Neural cell (in vitro differentiated cells): ENCODE results near the gene ATG4D. TPM values are rescaled to one million over a fixed set of nuclear protein-coding genes. Genes with fewer than 3 reads are reported as not detected.
A peak's percentile ranks its signal among the peaks of the same experiment; 100 is the strongest.

Experiments
- H2AFZ ChIP-seq: fragments of 200-600, 300-800 bp; sonication (generic), shearing (Covaris generic); 2 replicates; pipeline ENCODE4 v1.6.0; 2014; ENCODE audit warnings: low read depth, mild to moderate bottlenecking, antibody characterized with exemption, low read length, moderate library complexity
- H3F3A ChIP-seq: fragments of 200-600 bp; shearing (Covaris generic); 2 replicates; pipeline ENCODE4 v1.6.1; 2016; ENCODE audit warnings: mild to moderate bottlenecking, moderate library complexity, mixed read lengths, antibody characterized with exemption, low read length; ENCODE audit not compliant: insufficient read depth, poor library complexity, severe bottlenecking
- H3K27ac ChIP-seq: fragments of 200-600, 300-800 bp; sonication (generic), shearing (Covaris generic); 2 replicates; pipeline ENCODE4 v1.5.1; 2014; ENCODE audit warnings: mild to moderate bottlenecking, low read length, moderate library complexity
- H3K27me3 ChIP-seq: fragments of 300-800, 200-600 bp; sonication (generic), shearing (Covaris generic); 2 replicates; pipeline ENCODE4 v1.6.0; 2014; ENCODE audit warnings: mild to moderate bottlenecking, low read depth, low read length, moderate library complexity; ENCODE audit not compliant: insufficient read depth
- H3K36me3 ChIP-seq: fragments of 300-800, 200-600 bp; sonication (generic), shearing (Covaris generic); 2 replicates; pipeline ENCODE4 v1.5.1; 2014; ENCODE audit warnings: mild to moderate bottlenecking, antibody characterized with exemption, low read length, moderate library complexity; ENCODE audit not compliant: insufficient read depth
- H3K4me2 ChIP-seq: fragments of 300-800, 200-600 bp; sonication (generic), shearing (Covaris generic); 2 replicates; pipeline ENCODE4 v1.6.0; 2014; ENCODE audit warnings: mild to moderate bottlenecking, low read length
- H3K4me3 ChIP-seq: fragments of 300-800, 200-600 bp; sonication (generic), shearing (Covaris generic); 2 replicates; pipeline ENCODE4 v1.5.1; 2014; ENCODE audit warnings: mild to moderate bottlenecking, low read length, moderate library complexity
- H3K79me2 ChIP-seq: fragments of 200-600 bp; shearing (Covaris generic); replicated peaks from 2 replicates; pipeline ENCODE4 v1.6.0; 2014; ENCODE audit warnings: mild to moderate bottlenecking, low read length, moderate library complexity; ENCODE audit not compliant: insufficient read depth
- H3K9ac ChIP-seq: fragments of 300-800, 200-600 bp; sonication (generic), shearing (Covaris generic); 2 replicates; pipeline ENCODE4 v1.6.1; 2016; ENCODE audit warnings: mild to moderate bottlenecking, low read length, mixed read lengths
- H3K9me2 ChIP-seq: fragments of 200-600 bp; shearing (Covaris generic); 2 replicates; pipeline ENCODE4 v1.6.1; 2016; ENCODE audit warnings: mild to moderate bottlenecking, low read length, mixed read lengths; ENCODE audit not compliant: insufficient read depth
- H3K9me3 ChIP-seq: fragments of 200-600, 300-800 bp; sonication (generic), shearing (Covaris generic); 2 replicates; pipeline ENCODE4 v1.6.1; 2016; ENCODE audit warnings: mild to moderate bottlenecking, mixed run types, low read length, moderate library complexity, mixed read lengths
- H4K20me1 ChIP-seq: fragments of 200-600 bp; shearing (Covaris generic); 2 replicates; pipeline ENCODE4 v1.6.1; 2016; ENCODE audit warnings: mild to moderate bottlenecking, mixed run types; ENCODE audit not compliant: insufficient read depth
- EP300 ChIP-seq: fragments of 450-650 bp; conservative IDR thresholded peaks from 2 replicates; pipeline ENCODE4 v1.6.1; 2014; ENCODE audit warnings: antibody characterized with exemption, mild to moderate bottlenecking, moderate library complexity; ENCODE audit not compliant: poor library complexity, severe bottlenecking
- EZH2 ChIP-seq: fragments of 200-600, 300-800 bp; shearing (Covaris generic), sonication (generic); IDR thresholded peaks from 2 replicates; pipeline ENCODE4 v1.6.1; 2014; ENCODE audit warnings: antibody characterized with exemption, low read length, borderline replicate concordance, mild to moderate bottlenecking; ENCODE audit not compliant: insufficient read depth, poor library complexity, severe bottlenecking
- MXI1 ChIP-seq: fragments of 450-650 bp; conservative IDR thresholded peaks from 2 replicates; pipeline ENCODE4 v1.6.1; 2014; ENCODE audit warnings: antibody characterized with exemption, mild to moderate bottlenecking; ENCODE audit not compliant: poor library complexity, severe bottlenecking
- POLR2AphosphoS5 ChIP-seq: IDR thresholded peaks from 2 replicates; pipeline ENCODE4 v1.6.1; 2012
- RAD21 ChIP-seq: fragments of 450-650 bp; conservative IDR thresholded peaks from 2 replicates; pipeline ENCODE4 v1.6.1; 2014; ENCODE audit warnings: antibody characterized with exemption, mild to moderate bottlenecking, moderate library complexity
- SMC3 ChIP-seq: fragments of 450-650 bp; conservative IDR thresholded peaks from 2 replicates; pipeline ENCODE4 v1.6.1; 2014; ENCODE audit warnings: antibody characterized with exemption, mild to moderate bottlenecking, moderate library complexity; ENCODE audit not compliant: poor library complexity
- TAF1 ChIP-seq: IDR thresholded peaks from 2 replicates; pipeline ENCODE4 v1.6.1; 2012; ENCODE audit warnings: low read depth
- polyA plus RNA-seq: library from polyadenylated mRNA; depleted of rRNA; stranded (reverse); fragments of >200 nt; gene quantifications from 2 replicates; pipeline ENCODE4 v1.2.3, GENCODE V29; 2014
- TF ChIP-seq, protein P1 (sequence below): fragments of 450-650 bp; IDR thresholded peaks from 2 replicates; pipeline ENCODE4 v1.5.1; 2014; ENCODE audit warnings: antibody characterized with exemption, mild to moderate bottlenecking, moderate library complexity; ENCODE audit not compliant: poor library complexity, severe bottlenecking
- TF ChIP-seq, protein P2 (sequence below): IDR thresholded peaks from 2 replicates; pipeline ENCODE4 v1.6.1; 2012; ENCODE audit warnings: borderline replicate concordance

ATG4D gene
- polyA plus RNA-seq, 1 donor from 2014 or later, result 50.2 TPM

DNA sequence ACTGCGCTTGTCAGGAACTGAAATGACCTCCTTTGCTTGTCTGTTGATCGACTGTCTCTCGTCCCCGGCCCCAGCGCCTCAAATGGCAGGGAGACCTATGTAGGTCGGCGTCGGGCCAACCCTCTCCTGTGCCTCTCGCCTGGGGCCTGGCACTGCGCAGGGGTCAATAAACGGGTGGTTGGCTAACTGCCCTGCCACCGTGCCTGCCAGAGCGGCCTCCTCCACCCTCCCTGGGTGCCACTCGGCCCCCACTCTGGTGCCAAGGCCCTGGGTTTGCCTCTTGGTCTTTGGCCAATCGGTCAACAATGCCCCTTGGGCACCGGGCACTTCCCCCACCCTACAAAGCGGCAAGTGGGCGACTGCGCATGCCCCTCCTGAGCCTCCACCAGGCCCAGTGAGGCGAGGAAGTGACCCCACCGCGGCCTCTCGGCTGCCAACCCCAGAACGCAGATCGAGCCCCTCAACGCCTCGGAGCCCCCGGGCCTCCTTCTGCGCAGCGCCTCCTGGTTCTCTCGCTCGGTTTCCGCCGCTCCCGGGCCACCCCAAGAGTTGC is 41.7 kb upstream of the ATG4D start:
- H3K9ac ChIP-seq, result peak overlapping the region; percentile 87
- TF ChIP-seq EP300, result no peak
- no peak for TF ChIP-seq SMC3
- TF ChIP-seq TAF1, result no peak
- TF ChIP-seq POLR2AphosphoS5, result no peak
- TF ChIP-seq, protein P1, sequence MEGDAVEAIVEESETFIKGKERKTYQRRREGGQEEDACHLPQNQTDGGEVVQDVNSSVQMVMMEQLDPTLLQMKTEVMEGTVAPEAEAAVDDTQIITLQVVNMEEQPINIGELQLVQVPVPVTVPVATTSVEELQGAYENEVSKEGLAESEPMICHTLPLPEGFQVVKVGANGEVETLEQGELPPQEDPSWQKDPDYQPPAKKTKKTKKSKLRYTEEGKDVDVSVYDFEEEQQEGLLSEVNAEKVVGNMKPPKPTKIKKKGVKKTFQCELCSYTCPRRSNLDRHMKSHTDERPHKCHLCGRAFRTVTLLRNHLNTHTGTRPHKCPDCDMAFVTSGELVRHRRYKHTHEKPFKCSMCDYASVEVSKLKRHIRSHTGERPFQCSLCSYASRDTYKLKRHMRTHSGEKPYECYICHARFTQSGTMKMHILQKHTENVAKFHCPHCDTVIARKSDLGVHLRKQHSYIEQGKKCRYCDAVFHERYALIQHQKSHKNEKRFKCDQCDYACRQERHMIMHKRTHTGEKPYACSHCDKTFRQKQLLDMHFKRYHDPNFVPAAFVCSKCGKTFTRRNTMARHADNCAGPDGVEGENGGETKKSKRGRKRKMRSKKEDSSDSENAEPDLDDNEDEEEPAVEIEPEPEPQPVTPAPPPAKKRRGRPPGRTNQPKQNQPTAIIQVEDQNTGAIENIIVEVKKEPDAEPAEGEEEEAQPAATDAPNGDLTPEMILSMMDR, result no peak
- no peak for TF ChIP-seq RAD21
- no peak for TF ChIP-seq MXI1
- TF ChIP-seq EZH2, result no peak
- TF ChIP-seq, protein P2, sequence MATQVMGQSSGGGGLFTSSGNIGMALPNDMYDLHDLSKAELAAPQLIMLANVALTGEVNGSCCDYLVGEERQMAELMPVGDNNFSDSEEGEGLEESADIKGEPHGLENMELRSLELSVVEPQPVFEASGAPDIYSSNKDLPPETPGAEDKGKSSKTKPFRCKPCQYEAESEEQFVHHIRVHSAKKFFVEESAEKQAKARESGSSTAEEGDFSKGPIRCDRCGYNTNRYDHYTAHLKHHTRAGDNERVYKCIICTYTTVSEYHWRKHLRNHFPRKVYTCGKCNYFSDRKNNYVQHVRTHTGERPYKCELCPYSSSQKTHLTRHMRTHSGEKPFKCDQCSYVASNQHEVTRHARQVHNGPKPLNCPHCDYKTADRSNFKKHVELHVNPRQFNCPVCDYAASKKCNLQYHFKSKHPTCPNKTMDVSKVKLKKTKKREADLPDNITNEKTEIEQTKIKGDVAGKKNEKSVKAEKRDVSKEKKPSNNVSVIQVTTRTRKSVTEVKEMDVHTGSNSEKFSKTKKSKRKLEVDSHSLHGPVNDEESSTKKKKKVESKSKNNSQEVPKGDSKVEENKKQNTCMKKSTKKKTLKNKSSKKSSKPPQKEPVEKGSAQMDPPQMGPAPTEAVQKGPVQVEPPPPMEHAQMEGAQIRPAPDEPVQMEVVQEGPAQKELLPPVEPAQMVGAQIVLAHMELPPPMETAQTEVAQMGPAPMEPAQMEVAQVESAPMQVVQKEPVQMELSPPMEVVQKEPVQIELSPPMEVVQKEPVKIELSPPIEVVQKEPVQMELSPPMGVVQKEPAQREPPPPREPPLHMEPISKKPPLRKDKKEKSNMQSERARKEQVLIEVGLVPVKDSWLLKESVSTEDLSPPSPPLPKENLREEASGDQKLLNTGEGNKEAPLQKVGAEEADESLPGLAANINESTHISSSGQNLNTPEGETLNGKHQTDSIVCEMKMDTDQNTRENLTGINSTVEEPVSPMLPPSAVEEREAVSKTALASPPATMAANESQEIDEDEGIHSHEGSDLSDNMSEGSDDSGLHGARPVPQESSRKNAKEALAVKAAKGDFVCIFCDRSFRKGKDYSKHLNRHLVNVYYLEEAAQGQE, result no peak
- no peaks in the 10 kb centered on the region for H3K36me3 ChIP-seq
- H3K9me3 ChIP-seq, result no peaks in the 10 kb centered on the region
- peak overlapping the region; percentile 93 for H2AFZ ChIP-seq
- H3K27ac ChIP-seq, result peak overlapping the region; percentile 58
- peak overlapping the region; percentile 95 for H3K4me3 ChIP-seq
- peak overlapping the region; percentile 82 for H3K4me2 ChIP-seq
- no peaks in the 10 kb centered on the region for H3K9me2 ChIP-seq
- no peaks in the 10 kb centered on the region for H3K27me3 ChIP-seq
- H3K79me2 ChIP-seq, result peaks cover 9% of the 10 kb centered on the region
- no peaks in the 10 kb centered on the region for H3F3A ChIP-seq
- no peaks in the 10 kb centered on the region for H4K20me1 ChIP-seq

DNA sequence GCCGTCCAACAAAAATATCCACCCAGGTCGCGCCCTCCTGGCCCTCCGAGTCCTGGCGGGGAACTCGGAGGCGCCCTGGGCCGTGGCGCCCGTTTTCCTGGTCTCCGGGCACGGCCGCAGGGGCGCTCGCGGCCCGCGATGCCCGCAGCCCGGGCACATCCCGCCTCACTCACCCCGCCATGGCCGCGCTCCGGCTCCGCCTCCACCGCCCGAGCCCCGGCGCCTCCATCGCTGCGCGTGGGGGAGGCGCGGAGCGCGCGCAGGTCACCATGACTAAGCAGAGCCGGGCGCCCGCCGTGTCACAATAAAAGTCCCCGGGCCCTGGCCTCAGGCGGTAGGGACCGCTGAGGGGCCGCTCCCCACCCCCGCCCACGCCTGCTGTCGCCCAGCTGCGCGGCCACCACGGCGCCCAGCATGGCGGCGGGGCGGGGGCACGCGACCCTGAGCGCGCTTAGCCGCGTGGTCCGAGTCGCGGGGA is 41.1 kb upstream of the ATG4D start:
- H3K9me3 ChIP-seq, result no peaks in the 10 kb centered on the region
- H3K36me3 ChIP-seq, result no peaks in the 10 kb centered on the region
- peak overlapping the region; percentile 93 for H2AFZ ChIP-seq
- no peaks in the 10 kb centered on the region for H3F3A ChIP-seq
- peak overlapping the region; percentile 58 for H3K27ac ChIP-seq
- H4K20me1 ChIP-seq, result no peaks in the 10 kb centered on the region
- peak overlapping the region; percentile 87 for H3K9ac ChIP-seq
- TF ChIP-seq, protein P1, result peak; percentile 33
- TF ChIP-seq EP300, result peak; percentile 66
- peak; percentile 78 for TF ChIP-seq MXI1
- TF ChIP-seq POLR2AphosphoS5, result peak; percentile 55
- TF ChIP-seq, protein P2, result no peak
- peak; percentile 39 for TF ChIP-seq TAF1
- TF ChIP-seq RAD21, result no peak
- no peak for TF ChIP-seq EZH2
- TF ChIP-seq SMC3, result peak; percentile 29
- H3K79me2 ChIP-seq, result peaks cover 9% of the 10 kb centered on the region
- no peaks in the 10 kb centered on the region for H3K27me3 ChIP-seq
- peak overlapping the region; percentile 95 for H3K4me3 ChIP-seq
- no peak overlapping the region for H3K4me2 ChIP-seq
- no peaks in the 10 kb centered on the region for H3K9me2 ChIP-seq
